ENCODE results near the gene ZNF189.

GRCh38 chr9:101387871-101388506 lies 10.7 kb upstream of the ZNF189 start:
- TF ChIP-seq CTCF (IDR thresholded peaks at IDR 0.05; ENCODE audit: low read depth, low read length, poor library complexity, severe bottlenecking) (peak; percentile 77), EZH2phosphoT487 (IDR thresholded peaks at IDR 0.05; ENCODE audit: borderline replicate concordance, low read length) (no peak)

All from DOHH2 (cell line).